ENCODE measurements around the gene PQBP1.

The PQBP1 gene

DNA sequence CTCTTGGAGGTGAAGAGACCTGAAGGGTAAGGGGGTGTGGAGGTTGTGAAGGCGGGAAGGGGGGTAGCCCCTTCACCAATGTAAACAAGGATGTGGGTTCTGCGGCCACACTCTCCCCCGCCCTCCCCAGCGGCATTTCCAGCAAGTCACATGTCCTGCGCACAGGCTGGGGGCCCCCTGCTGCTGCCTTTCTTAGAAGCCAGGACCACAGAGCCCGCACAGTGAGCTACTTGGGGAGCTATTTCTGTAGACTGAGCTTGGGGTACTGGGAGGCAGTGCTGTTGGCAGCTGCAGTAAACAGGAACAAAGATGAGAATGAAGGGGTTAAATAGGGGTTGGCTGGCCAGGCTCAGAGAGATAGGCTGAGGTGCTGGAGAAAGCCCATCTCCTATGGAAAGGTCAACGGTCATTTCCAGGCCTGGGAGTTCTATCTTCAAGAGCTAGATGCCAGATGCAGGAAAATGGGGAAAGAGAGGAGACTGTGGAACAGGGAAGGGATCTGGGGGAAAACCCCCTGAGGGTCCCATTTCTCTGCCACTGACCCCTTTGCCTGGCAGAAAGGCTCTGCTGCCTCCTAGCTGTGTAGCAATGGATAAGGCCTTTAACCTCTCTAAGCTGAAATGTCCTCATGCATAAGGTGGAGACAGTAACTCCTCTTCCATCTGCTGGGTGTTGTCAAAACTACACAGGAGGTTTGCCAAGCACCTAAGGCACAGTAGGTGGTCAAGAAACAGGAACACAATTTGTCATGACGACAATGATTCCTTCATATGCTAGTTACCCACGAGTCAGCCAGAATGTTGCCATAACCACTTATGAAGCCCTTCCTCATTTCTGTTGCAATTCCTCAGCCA, 39.6 kb downstream of the PQBP1 start:
- Histone ChIP-seq H3K9me2 (replicated peaks; ENCODE audit: insufficient read depth, low read length) (no peaks in the 10 kb centered on the region), H3K27ac (ENCODE audit: low read length) (peak overlapping the region; percentile 100), H3K4me3 (ENCODE audit: low read length) (peak overlapping the region; percentile 32), H3K9me3 (replicated peaks; ENCODE audit: insufficient read depth, low read length) (no peaks in the 10 kb centered on the region), H3K4me2 (ENCODE audit: low read depth, low read length) (peak overlapping the region; percentile 76), H3K79me2 (ENCODE audit: low read length) (peaks cover 52% of the 10 kb centered on the region), H4K20me1 (ENCODE audit: insufficient read depth, low read length) (no peaks in the 10 kb centered on the region), H3K36me3 (replicated peaks; ENCODE audit: insufficient read depth, low read length) (no peaks in the 10 kb centered on the region), H3K4me1 (ENCODE audit: low read length) (peaks cover 78% of the 10 kb centered on the region), H2AFZ (ENCODE audit: low read length) (no peak overlapping the region), H3K9ac (ENCODE audit: low read length) (peak overlapping the region; percentile 75), H3K27me3 (replicated peaks; ENCODE audit: insufficient read depth, low read length) (no peaks in the 10 kb centered on the region), H3F3A (ENCODE audit: insufficient read depth, low read length) (peaks cover 65% of the 10 kb centered on the region)
- TF ChIP-seq EZH2phosphoT487 (IDR thresholded peaks at IDR 0.05; ENCODE audit: low read length): no peak
- TF ChIP-seq, protein P1, sequence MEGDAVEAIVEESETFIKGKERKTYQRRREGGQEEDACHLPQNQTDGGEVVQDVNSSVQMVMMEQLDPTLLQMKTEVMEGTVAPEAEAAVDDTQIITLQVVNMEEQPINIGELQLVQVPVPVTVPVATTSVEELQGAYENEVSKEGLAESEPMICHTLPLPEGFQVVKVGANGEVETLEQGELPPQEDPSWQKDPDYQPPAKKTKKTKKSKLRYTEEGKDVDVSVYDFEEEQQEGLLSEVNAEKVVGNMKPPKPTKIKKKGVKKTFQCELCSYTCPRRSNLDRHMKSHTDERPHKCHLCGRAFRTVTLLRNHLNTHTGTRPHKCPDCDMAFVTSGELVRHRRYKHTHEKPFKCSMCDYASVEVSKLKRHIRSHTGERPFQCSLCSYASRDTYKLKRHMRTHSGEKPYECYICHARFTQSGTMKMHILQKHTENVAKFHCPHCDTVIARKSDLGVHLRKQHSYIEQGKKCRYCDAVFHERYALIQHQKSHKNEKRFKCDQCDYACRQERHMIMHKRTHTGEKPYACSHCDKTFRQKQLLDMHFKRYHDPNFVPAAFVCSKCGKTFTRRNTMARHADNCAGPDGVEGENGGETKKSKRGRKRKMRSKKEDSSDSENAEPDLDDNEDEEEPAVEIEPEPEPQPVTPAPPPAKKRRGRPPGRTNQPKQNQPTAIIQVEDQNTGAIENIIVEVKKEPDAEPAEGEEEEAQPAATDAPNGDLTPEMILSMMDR (IDR thresholded peaks at IDR 0.05; ENCODE audit: low read length): peak; percentile 64
- TF ChIP-seq EZH2 (optimal IDR thresholded peaks at IDR 0.05; ENCODE audit: low read depth, low read length): no peak
- DNase-seq: peak; percentile 94

DNA sequence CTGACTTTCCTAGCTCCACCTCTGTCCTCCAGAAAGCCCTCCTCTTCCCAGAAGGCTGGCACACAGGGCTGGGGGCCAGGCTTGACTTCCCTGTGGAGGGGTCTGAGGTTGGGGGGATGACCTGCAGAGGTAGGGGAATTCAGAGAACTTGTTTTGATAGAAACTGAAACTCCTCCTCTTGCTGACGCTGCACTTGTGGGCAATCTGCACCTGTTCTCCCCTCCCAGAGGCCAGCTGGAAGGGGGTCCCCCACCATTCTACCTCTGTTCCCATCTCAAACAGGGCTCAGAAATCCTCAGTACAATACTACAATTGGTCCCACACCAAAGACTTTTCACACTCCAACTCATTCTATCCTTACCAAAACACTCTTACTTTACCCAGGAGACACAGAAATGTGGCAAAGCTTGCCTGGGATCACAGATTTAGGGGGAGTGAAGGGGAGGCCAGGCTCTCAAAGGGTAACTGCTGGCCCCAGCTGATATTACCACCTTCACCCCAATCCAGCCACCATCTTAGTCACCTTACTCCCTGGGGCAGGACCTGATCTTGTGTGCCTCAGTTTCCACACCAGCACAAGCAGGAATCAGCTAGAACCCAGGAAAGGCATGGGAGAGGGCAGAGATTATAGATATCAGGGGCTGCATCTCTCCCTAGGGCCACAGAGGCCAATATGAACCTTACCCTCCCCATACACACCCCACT, 41.1 kb downstream of the PQBP1 start:
- TF ChIP-seq EZH2phosphoT487 (IDR thresholded peaks at IDR 0.05; ENCODE audit: low read length): no peak
- no peak for TF ChIP-seq EZH2 (optimal IDR thresholded peaks at IDR 0.05; ENCODE audit: low read depth, low read length)
- TF ChIP-seq, protein P1 (IDR thresholded peaks at IDR 0.05; ENCODE audit: low read length): no peak
- DNase-seq: peak; percentile 96
- Histone ChIP-seq H3K27me3 (replicated peaks; ENCODE audit: insufficient read depth, low read length) (no peaks in the 10 kb centered on the region), H3K79me2 (ENCODE audit: low read length) (peaks cover 61% of the 10 kb centered on the region), H4K20me1 (ENCODE audit: insufficient read depth, low read length) (no peaks in the 10 kb centered on the region), H2AFZ (ENCODE audit: low read length) (no peak overlapping the region), H3K9me3 (replicated peaks; ENCODE audit: insufficient read depth, low read length) (no peaks in the 10 kb centered on the region), H3K27ac (ENCODE audit: low read length) (peak overlapping the region; percentile 100), H3K36me3 (replicated peaks; ENCODE audit: insufficient read depth, low read length) (no peaks in the 10 kb centered on the region), H3F3A (ENCODE audit: insufficient read depth, low read length) (peaks cover 57% of the 10 kb centered on the region), H3K4me2 (ENCODE audit: low read depth, low read length) (peak overlapping the region; percentile 87), H3K4me3 (ENCODE audit: low read length) (peak overlapping the region; percentile 39; the same call in 1 of the 2 replicates), H3K4me1 (ENCODE audit: low read length) (peaks cover 83% of the 10 kb centered on the region), H3K9ac (ENCODE audit: low read length) (peak overlapping the region; percentile 95), H3K9me2 (replicated peaks; ENCODE audit: insufficient read depth, low read length) (no peaks in the 10 kb centered on the region)

DNA sequence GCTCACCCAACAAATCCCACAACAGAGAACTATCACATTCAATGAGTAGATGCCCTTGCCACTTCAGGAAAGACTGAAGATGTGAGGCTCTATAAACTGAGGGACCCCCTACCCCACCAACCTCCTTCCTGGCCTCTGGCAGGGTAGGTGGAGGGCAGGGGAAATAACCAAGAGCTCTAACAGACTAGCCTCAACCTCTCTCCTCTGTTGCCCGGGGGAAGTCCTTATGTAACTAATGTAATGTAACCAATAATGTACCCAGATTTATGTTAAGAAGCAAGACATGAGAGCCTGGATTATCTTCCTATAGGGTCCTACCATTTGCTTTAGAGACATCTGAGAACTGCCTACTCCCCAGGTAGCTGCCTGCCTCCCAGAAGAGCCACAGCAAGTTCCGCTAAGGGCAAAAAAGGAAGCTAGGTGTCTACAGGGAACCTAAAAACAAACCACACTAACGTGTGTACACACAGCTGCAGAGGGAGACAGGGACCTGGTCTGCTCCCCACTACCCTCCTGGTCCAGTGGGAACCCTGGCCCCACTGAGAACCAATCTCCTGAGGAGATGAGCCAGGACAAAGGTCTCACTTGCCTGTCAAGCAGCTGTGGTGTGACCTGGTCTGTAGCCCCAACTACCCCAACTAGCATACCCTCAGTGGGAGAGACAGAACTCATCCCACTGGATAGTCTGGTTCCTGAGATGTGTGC, 41.9 kb downstream of the PQBP1 start:
- Histone ChIP-seq H3K27me3 (replicated peaks; ENCODE audit: insufficient read depth, low read length) (no peaks in the 10 kb centered on the region), H3K9me3 (replicated peaks; ENCODE audit: insufficient read depth, low read length) (no peaks in the 10 kb centered on the region), H3K79me2 (ENCODE audit: low read length) (peaks cover 66% of the 10 kb centered on the region), H3K4me3 (ENCODE audit: low read length) (peak overlapping the region; percentile 39; the same call in 1 of the 2 replicates), H3K9me2 (replicated peaks; ENCODE audit: insufficient read depth, low read length) (no peaks in the 10 kb centered on the region), H3K36me3 (replicated peaks; ENCODE audit: insufficient read depth, low read length) (no peaks in the 10 kb centered on the region), H3F3A (ENCODE audit: insufficient read depth, low read length) (peaks cover 49% of the 10 kb centered on the region), H2AFZ (ENCODE audit: low read length) (no peak overlapping the region), H3K4me1 (ENCODE audit: low read length) (peaks cover 81% of the 10 kb centered on the region), H3K27ac (ENCODE audit: low read length) (peak overlapping the region; percentile 100), H4K20me1 (ENCODE audit: insufficient read depth, low read length) (no peaks in the 10 kb centered on the region), H3K9ac (ENCODE audit: low read length) (peak overlapping the region; percentile 95), H3K4me2 (ENCODE audit: low read depth, low read length) (peak overlapping the region; percentile 87)
- peak; percentile 72 for DNase-seq
- TF ChIP-seq EZH2 (optimal IDR thresholded peaks at IDR 0.05; ENCODE audit: low read depth, low read length) (no peak), EZH2phosphoT487 (IDR thresholded peaks at IDR 0.05; ENCODE audit: low read length) (no peak)
- TF ChIP-seq, protein P1 (IDR thresholded peaks at IDR 0.05; ENCODE audit: low read length): no peak
